ENCODE measurements around the gene ANTXR1. TPM values are rescaled to one million over a fixed set of nuclear protein-coding genes. Genes with fewer than 3 reads are reported as not detected.

Gene ANTXR1
- total RNA-seq, 1 experiment from 2014 or later: 37.3 TPM

- H3K4me1 ChIP-seq (ENCODE audit: insufficient read depth, low read length): no peaks in the 10 kb centered on the region
- no peak overlapping the region for H2BK12ac ChIP-seq (ENCODE audit: insufficient read length, low read depth, low read length)
- Mint-ChIP-seq H3K4me1 (peaks cover 11 to 14% of the 10 kb centered on the region in 2 experiments), H3K36me3 (ENCODE audit: insufficient read depth in 1 of 3, low read depth in 3 of 3) (peaks cover 5 to 9% (median 7%) of the 10 kb centered on the region in 3 experiments), H3K27me3 (ENCODE audit: low read depth) (no peaks in the 10 kb centered on the region), H3K9me3 (no peaks in the 10 kb centered on the region; a peak in 1 of 5 replicates), H3K27ac (no peak overlapping the region), H3K4me3 (no peak overlapping the region)
- no peaks in the 10 kb centered on the region for H3K9me3 ChIP-seq (ENCODE audit: control insufficient read depth, low read depth, low read length)
- H3K4ac ChIP-seq (ENCODE audit: low read depth, low read length): no peak overlapping the region
- H2BK5ac ChIP-seq (ENCODE audit: insufficient read length, low read length): no peak overlapping the region
- TF ChIP-seq CTCF (conservative IDR thresholded peaks at IDR 0.05): no peak
- H4K91ac ChIP-seq (ENCODE audit: insufficient read length, low read depth, low read length): no peak overlapping the region
- no peak overlapping the region for H3K23ac ChIP-seq (ENCODE audit: insufficient read length, low read depth, low read length)
- no peaks in the 10 kb centered on the region for H3K79me2 ChIP-seq (ENCODE audit: insufficient read depth, low read length)
- no peak overlapping the region for H3K14ac ChIP-seq (ENCODE audit: insufficient read depth, low read length)
- no peak for DNase-seq
- H3K9ac ChIP-seq (ENCODE audit: extremely low read depth, insufficient read length, low read length): no peak overlapping the region
- H2BK20ac ChIP-seq (ENCODE audit: low read depth, low read length, poor library complexity, severe bottlenecking): no peak overlapping the region
- no peaks in the 10 kb centered on the region for H3K23me2 ChIP-seq (ENCODE audit: insufficient read length, low read depth, low read length, poor library complexity, severe bottlenecking)
- H2AFZ ChIP-seq (ENCODE audit: low read length): no peak overlapping the region
- H3K18ac ChIP-seq (ENCODE audit: insufficient read length, low read depth, low read length): no peak overlapping the region
- H2AK5ac ChIP-seq (ENCODE audit: insufficient read length, low read length): no peak overlapping the region
- no peak overlapping the region for H4K5ac ChIP-seq (ENCODE audit: insufficient read length, low read depth, low read length)
- no peak overlapping the region for H3K56ac ChIP-seq (ENCODE audit: insufficient read length, low read depth, low read length)
- H4K20me1 ChIP-seq (ENCODE audit: control insufficient read depth, insufficient read depth, insufficient read length): no peaks in the 10 kb centered on the region
- H3K4me2 ChIP-seq (ENCODE audit: insufficient read depth, insufficient read length, low read length): no peak overlapping the region
- no peak overlapping the region for H3K27ac ChIP-seq (ENCODE audit: insufficient read length, low read depth, low read length)
- H2BK15ac ChIP-seq (ENCODE audit: low read depth, low read length): no peak overlapping the region
- H2BK120ac ChIP-seq (ENCODE audit: low read depth, low read length, poor library complexity, severe bottlenecking): no peak overlapping the region
- H3T11ph ChIP-seq (ENCODE audit: low read length): no peak overlapping the region
- no CpG with 5 or more reads among the region's 7 CpGs for WGBS (ENCODE audit: extremely low coverage, insufficient read length, low lambda C conversion rate)
- H3K27me3 ChIP-seq (ENCODE audit: insufficient read depth, low read length): no peaks in the 10 kb centered on the region
- H3K79me1 ChIP-seq (ENCODE audit: insufficient read depth, low read depth, low read length, poor library complexity, severe bottlenecking): no peaks in the 10 kb centered on the region
- no peak overlapping the region for H4K8ac ChIP-seq (replicated peaks; ENCODE audit: insufficient read length, low read depth, low read length)
Observed at GRCh38 chr2:69241093-69241492, 228.1 kb downstream of the ANTXR1 start.
